Peyer's patch (tissue), 4 donors: ENCODE results near the gene LRRN2.

Experiments
- POLR2A ChIP-seq, 2 donors: fragments of 450-650 bp; IDR thresholded peaks; one replicate each; pipeline ENCODE4 v1.5.1; 2017; ENCODE audit warnings: antibody characterized with exemption in 2 of 2, mild to moderate bottlenecking in 2 of 2, moderate library complexity in 2 of 2
- TF ChIP-seq, protein P1 (sequence below), 6 experiments: fragments of 450-650 bp in 4 of 6; fragments of 200-600 bp in 2 of 6; sonication (generic) in 1 of 6; IDR thresholded peaks; one replicate each; pipeline ENCODE4 v1.5.1; 2017 to 2019; ENCODE audit warnings: antibody characterized with exemption in 6 of 6, mild to moderate bottlenecking in 3 of 6, moderate library complexity in 1 of 6

DNA sequence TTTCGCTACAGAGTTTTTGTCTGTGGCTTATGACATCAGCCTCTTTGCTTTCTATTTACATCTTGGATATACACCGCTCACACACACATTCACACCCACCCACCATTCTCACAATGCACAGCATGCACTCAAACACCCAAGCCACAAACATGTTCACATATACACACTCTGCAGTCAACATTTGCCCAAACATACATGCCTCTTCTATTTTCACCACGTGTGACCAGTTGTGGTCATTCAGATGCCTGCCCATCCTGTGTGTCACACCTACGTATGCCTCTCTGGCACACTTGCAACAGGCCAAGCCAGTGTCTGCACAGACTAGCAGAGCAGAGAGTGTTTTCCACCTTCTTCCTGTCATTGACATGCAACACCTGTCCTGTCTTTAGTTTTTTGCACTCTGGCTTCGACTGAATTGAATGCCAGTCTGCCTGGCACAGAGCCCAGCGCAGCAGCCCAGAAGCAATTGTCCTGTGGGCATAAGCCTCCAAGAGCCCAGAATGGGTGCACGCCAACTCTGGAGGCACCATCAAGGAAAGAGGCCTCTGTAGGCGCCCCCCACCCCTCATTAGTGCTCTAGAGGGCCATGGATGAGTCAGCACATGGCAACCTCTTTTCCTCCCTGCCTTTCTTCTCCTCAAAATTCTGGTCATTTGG, 37.7 kb upstream of the LRRN2 start:
- TF ChIP-seq, protein P1, sequence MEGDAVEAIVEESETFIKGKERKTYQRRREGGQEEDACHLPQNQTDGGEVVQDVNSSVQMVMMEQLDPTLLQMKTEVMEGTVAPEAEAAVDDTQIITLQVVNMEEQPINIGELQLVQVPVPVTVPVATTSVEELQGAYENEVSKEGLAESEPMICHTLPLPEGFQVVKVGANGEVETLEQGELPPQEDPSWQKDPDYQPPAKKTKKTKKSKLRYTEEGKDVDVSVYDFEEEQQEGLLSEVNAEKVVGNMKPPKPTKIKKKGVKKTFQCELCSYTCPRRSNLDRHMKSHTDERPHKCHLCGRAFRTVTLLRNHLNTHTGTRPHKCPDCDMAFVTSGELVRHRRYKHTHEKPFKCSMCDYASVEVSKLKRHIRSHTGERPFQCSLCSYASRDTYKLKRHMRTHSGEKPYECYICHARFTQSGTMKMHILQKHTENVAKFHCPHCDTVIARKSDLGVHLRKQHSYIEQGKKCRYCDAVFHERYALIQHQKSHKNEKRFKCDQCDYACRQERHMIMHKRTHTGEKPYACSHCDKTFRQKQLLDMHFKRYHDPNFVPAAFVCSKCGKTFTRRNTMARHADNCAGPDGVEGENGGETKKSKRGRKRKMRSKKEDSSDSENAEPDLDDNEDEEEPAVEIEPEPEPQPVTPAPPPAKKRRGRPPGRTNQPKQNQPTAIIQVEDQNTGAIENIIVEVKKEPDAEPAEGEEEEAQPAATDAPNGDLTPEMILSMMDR (IDR thresholded peaks at IDR 0.05) = no peak
- no peak for TF ChIP-seq POLR2A (IDR thresholded peaks at IDR 0.05)
